Stimulated activated CD8-positive, alpha-beta memory T cell treated with anti-CD3 and anti-CD28 coated beads, Interleukin-2, amount 100 ng/mL, for 1 hour (primary cell): ENCODE results near the gene ZNF385D.

Source experiments
- DNase-seq, 2 donors: peaks; one replicate each; pipeline ENCODE4 v3.0.0-alpha.2; 2020; ENCODE audit warnings: low read depth in 2 of 2

Gene ZNF385D

GRCh38 chr3:21613372-21614070 is 137.5 kb downstream of the ZNF385D start:
- DNase-seq: no peak

- no peak for DNase-seq
These were observed 149.8 kb downstream of the ZNF385D start for GRCh38 chr3:21601178-21601577.

GRCh38 chr3:21599890-21600289 is 151.1 kb downstream of the ZNF385D start:
- DNase-seq: no peak

GRCh38 chr3:21592828-21593227 is 158.2 kb downstream of the ZNF385D start:
- DNase-seq: no peak

- no peak for DNase-seq
These were observed 163.1 kb downstream of the ZNF385D start for GRCh38 chr3:21587894-21588293.

GRCh38 chr3:21585216-21585740 is 165.7 kb downstream of the ZNF385D start:
- DNase-seq: no peak

- DNase-seq: no peak
These were observed 177.7 kb downstream of the ZNF385D start for GRCh38 chr3:21573291-21573690.

GRCh38 chr3:21564531-21564930 is 186.5 kb downstream of the ZNF385D start:
- DNase-seq: no peak

GRCh38 chr3:21562243-21562642 is 188.8 kb downstream of the ZNF385D start:
- DNase-seq: no peak

GRCh38 chr3:21561472-21561871 is 189.5 kb downstream of the ZNF385D start:
- no peak for DNase-seq

GRCh38 chr3:21551019-21551418 is 200.0 kb downstream of the ZNF385D start:
- no peak for DNase-seq

- DNase-seq: no peak
These were observed 206.9 kb downstream of the ZNF385D start for GRCh38 chr3:21544076-21544462.

- DNase-seq: no peak
These were observed 207.5 kb downstream of the ZNF385D start for GRCh38 chr3:21543380-21544075.

GRCh38 chr3:21542656-21543379 is 208.2 kb downstream of the ZNF385D start:
- no peak for DNase-seq

- DNase-seq: no peak
These were observed 210.7 kb downstream of the ZNF385D start for GRCh38 chr3:21540265-21540664.

GRCh38 chr3:21534462-21534861 is 216.5 kb downstream of the ZNF385D start:
- DNase-seq: no peak

- DNase-seq: no peak
These were observed 218.0 kb downstream of the ZNF385D start for GRCh38 chr3:21533002-21533401.

- DNase-seq: no peak
These were observed 219.1 kb downstream of the ZNF385D start for GRCh38 chr3:21531909-21532308.

- no peak for DNase-seq
These were observed 222.6 kb downstream of the ZNF385D start for GRCh38 chr3:21528291-21528995.

GRCh38 chr3:21526461-21526860 is 224.5 kb downstream of the ZNF385D start:
- DNase-seq: no peak

- DNase-seq: no peak
These were observed 226.9 kb downstream of the ZNF385D start for GRCh38 chr3:21524133-21524532.
